Stimulated activated CD8-positive, alpha-beta memory T cell treated with anti-CD3 and anti-CD28 coated beads, Interleukin-12 subunit alpha, Interleukin-12 subunit beta, amount 100 ng/mL, for 24 hours (primary cell): ENCODE data around the gene SEMA3A.

ENCODE experiments used
- DNase-seq: peaks from one replicate; pipeline ENCODE4 v3.0.0-alpha.2; 2020; ENCODE audit errors: extremely low read depth

Gene SEMA3A

GRCh38 chr7:84111842-84112241, 82.7 kb downstream of the SEMA3A start:
- DNase-seq: no peak

- DNase-seq: no peak
These were observed 84.2 kb downstream of the SEMA3A start for GRCh38 chr7:84110400-84110799.

GRCh38 chr7:84108787-84109186, 85.8 kb downstream of the SEMA3A start:
- DNase-seq: no peak

GRCh38 chr7:84108119-84108518, 86.5 kb downstream of the SEMA3A start:
- DNase-seq: no peak

GRCh38 chr7:84107259-84107658, 87.3 kb downstream of the SEMA3A start:
- no peak for DNase-seq

- no peak for DNase-seq
These were observed 88.3 kb downstream of the SEMA3A start for GRCh38 chr7:84106291-84106690.

- no peak for DNase-seq
These were observed 89.0 kb downstream of the SEMA3A start for GRCh38 chr7:84105586-84105985.

- DNase-seq: no peak
These were observed 89.8 kb downstream of the SEMA3A start for GRCh38 chr7:84104826-84105225.

GRCh38 chr7:84102213-84102612, 92.4 kb downstream of the SEMA3A start:
- no peak for DNase-seq

- DNase-seq: no peak
These were observed 93.7 kb downstream of the SEMA3A start for GRCh38 chr7:84100866-84101265.

- no peak for DNase-seq
These were observed 98.6 kb downstream of the SEMA3A start for GRCh38 chr7:84095971-84096370.

- no peak for DNase-seq
These were observed 102.4 kb downstream of the SEMA3A start for GRCh38 chr7:84092207-84092606.

- DNase-seq: no peak
These were observed 103.3 kb downstream of the SEMA3A start for GRCh38 chr7:84091318-84091717.

GRCh38 chr7:84088802-84089201, 105.8 kb downstream of the SEMA3A start:
- DNase-seq: no peak

GRCh38 chr7:84085998-84086397, 108.6 kb downstream of the SEMA3A start:
- no peak for DNase-seq

GRCh38 chr7:84085147-84085546, 109.4 kb downstream of the SEMA3A start:
- DNase-seq: no peak

- DNase-seq: no peak
These were observed 110.7 kb downstream of the SEMA3A start for GRCh38 chr7:84083846-84084245.

- no peak for DNase-seq
These were observed 112.5 kb downstream of the SEMA3A start for GRCh38 chr7:84081973-84082522.

- no peak for DNase-seq
These were observed 117.3 kb downstream of the SEMA3A start for GRCh38 chr7:84077336-84077735.

GRCh38 chr7:84076219-84076618, 118.4 kb downstream of the SEMA3A start:
- no peak for DNase-seq

- DNase-seq: no peak
These were observed 121.3 kb downstream of the SEMA3A start for GRCh38 chr7:84073186-84073875.

- no peak for DNase-seq
These were observed 123.8 kb downstream of the SEMA3A start for GRCh38 chr7:84070770-84071169.

- DNase-seq: no peak
These were observed 124.5 kb downstream of the SEMA3A start for GRCh38 chr7:84069999-84070500.

- DNase-seq: no peak
These were observed 125.6 kb downstream of the SEMA3A start for GRCh38 chr7:84069033-84069432.
